AG09309 (cell line): ENCODE data around the gene CGN.
A peak's percentile ranks its signal among the peaks of the same experiment; 100 is the strongest.

Experiments used
- DNase-seq: peaks from one replicate; pipeline ENCODE4 v3.0.0-alpha.2; 2010; ENCODE audit warnings: low read depth
- H3K4me3 ChIP-seq: 2 replicates; pipeline ENCODE4 v1.5.1; 2011; ENCODE audit warnings: mild to moderate bottlenecking, low read depth, low read length, moderate library complexity; ENCODE audit not compliant: control insufficient read depth
- CTCF ChIP-seq: IDR thresholded peaks from 2 replicates; pipeline ENCODE4 v1.5.1; 2011; ENCODE audit warnings: mild to moderate bottlenecking, low read depth, low read length, inconsistent platforms; ENCODE audit not compliant: insufficient read depth, control insufficient read depth; ENCODE audit errors: missing control alignments

CGN gene

GRCh38 chr1:151504759-151505158 is 6.4 kb upstream of the CGN start:
- no peak for TF ChIP-seq CTCF
- no peak for DNase-seq
- H3K4me3 ChIP-seq: no peak overlapping the region

- no peak for DNase-seq
- no peak overlapping the region for H3K4me3 ChIP-seq
- TF ChIP-seq CTCF: no peak
Observed at GRCh38 chr1:151508833-151509232, 2.4 kb upstream of the CGN start.

- no peak overlapping the region for H3K4me3 ChIP-seq
- TF ChIP-seq CTCF: no peak
- no peak for DNase-seq
Observed at GRCh38 chr1:151509350-151510019, 1.7 kb upstream of the CGN start.

- TF ChIP-seq CTCF: no peak
- no peak overlapping the region for H3K4me3 ChIP-seq
- DNase-seq: no peak
Observed at GRCh38 chr1:151510020-151510405, 1.2 kb upstream of the CGN start.

GRCh38 chr1:151510614-151510956 is 602 bp upstream of the CGN start:
- H3K4me3 ChIP-seq: peak overlapping the region; percentile 44
- DNase-seq: no peak
- TF ChIP-seq CTCF: no peak

- TF ChIP-seq CTCF: no peak
Observed at GRCh38 chr1:151511636-151512215, 539 bp downstream of the CGN start.

More at GRCh38 chr1:151511636-151512215, 539 bp downstream of the CGN start:
- H3K4me3 ChIP-seq: peak overlapping the region; percentile 44
- no peak for DNase-seq
